NCI-H1436 treated with DMSO at 0.1 percent for 48 hours (cell line): ENCODE measurements around the gene TRIP13.
"Not testable (repeated sequence)": the region's sequence is repeated elsewhere in the genome, so short reads cannot be mapped to it uniquely, and the experiment has no call there.

Experiments
- DNase-seq: peaks from one replicate; lab custom pipeline; 2025; lab: John Stamatoyannopoulos, UW

Gene TRIP13

GRCh38 chr5:937151-937924 is 44.7 kb downstream of the TRIP13 start:
- no peak for DNase-seq

GRCh38 chr5:939368-939767 is 46.7 kb downstream of the TRIP13 start:
- DNase-seq: no peak

- not testable (repeated sequence) for DNase-seq
Observed at GRCh38 chr5:940741-941140, 48.1 kb downstream of the TRIP13 start.

GRCh38 chr5:943201-943917 is 50.7 kb downstream of the TRIP13 start:
- DNase-seq: no peak

GRCh38 chr5:943918-944620 is 51.4 kb downstream of the TRIP13 start:
- no peak for DNase-seq

GRCh38 chr5:944621-944927 is 51.9 kb downstream of the TRIP13 start:
- DNase-seq: no peak

GRCh38 chr5:944992-945685 is 52.5 kb downstream of the TRIP13 start:
- no peak for DNase-seq

- no peak for DNase-seq
Observed at GRCh38 chr5:945691-946551, 53.2 kb downstream of the TRIP13 start.

GRCh38 chr5:946720-947625 is 54.3 kb downstream of the TRIP13 start:
- no peak for DNase-seq

GRCh38 chr5:947626-948471 is 55.2 kb downstream of the TRIP13 start:
- no peak for DNase-seq

- no peak for DNase-seq
Observed at GRCh38 chr5:948472-949274, 56.0 kb downstream of the TRIP13 start.

GRCh38 chr5:949275-949543 is 56.5 kb downstream of the TRIP13 start:
- DNase-seq: no peak

- DNase-seq: no peak
Observed at GRCh38 chr5:949815-950560, 57.3 kb downstream of the TRIP13 start.

GRCh38 chr5:951940-952596 is 59.4 kb downstream of the TRIP13 start:
- DNase-seq: no peak

GRCh38 chr5:952597-953271 is 60.0 kb downstream of the TRIP13 start:
- DNase-seq: no peak

GRCh38 chr5:953535-954449 is 61.1 kb downstream of the TRIP13 start:
- DNase-seq: no peak
